ENCODE data around the gene ABRACL.

GRCh38 chr6:138989098-138989983 lies 39.2 kb upstream of the ABRACL start:
- TF ChIP-seq CTCF (IDR thresholded peaks at IDR 0.05; ENCODE audit: low read length), result no peak
- no peak for TF ChIP-seq EZH2 (optimal IDR thresholded peaks at IDR 0.05; ENCODE audit: low read depth, low read length)
- no peak for TF ChIP-seq EZH2phosphoT487 (IDR thresholded peaks at IDR 0.05; ENCODE audit: low read length)
